Liver (tissue), 9 donors: Measurements from ENCODE around the gene PVALEF. TPM values are rescaled to one million over a fixed set of nuclear protein-coding genes. Genes with fewer than 3 reads are reported as not detected.

Source experiments
- DNase-seq: peaks from one replicate; pipeline ENCODE4 v3.0.0-alpha.2; 2017; ENCODE audit warnings: low spot score
- H3K27ac ChIP-seq, 2 donors: one replicate each; pipeline ENCODE4 v1.7.0; 2013; ENCODE audit warnings: inconsistent platforms in 2 of 2, low read length in 2 of 2, control low read depth in 1 of 2, low read depth in 1 of 2, mild to moderate bottlenecking in 1 of 2
- H3K27me3 ChIP-seq, 4 donors: one replicate each; pipeline versions ENCODE4 v1.6.1 to v1.7.0; 2013; ENCODE audit warnings: low read length in 3 of 4, inconsistent platforms in 1 of 4, mild to moderate bottlenecking in 1 of 4, moderate library complexity in 1 of 4; ENCODE audit not compliant: control insufficient read depth in 4 of 4, insufficient read depth in 4 of 4
- H3K36me3 ChIP-seq, 4 donors: one replicate each; pipeline versions ENCODE4 v1.6.1 to v1.7.0; 2013; ENCODE audit warnings: low read length in 3 of 4, mild to moderate bottlenecking in 3 of 4, low read depth in 1 of 4, moderate library complexity in 1 of 4; ENCODE audit not compliant: control insufficient read depth in 4 of 4, insufficient read depth in 3 of 4
- H3K4me1 ChIP-seq, 4 donors: one replicate each; pipeline versions ENCODE4 v1.6.1 to v1.7.0; 2013; ENCODE audit warnings: low read length in 3 of 4, mild to moderate bottlenecking in 3 of 4, moderate library complexity in 1 of 4; ENCODE audit not compliant: control insufficient read depth in 4 of 4, insufficient read depth in 4 of 4
- H3K4me3 ChIP-seq, 3 donors: one replicate each; pipeline versions ENCODE4 v1.6.1 to v1.7.0; 2013; ENCODE audit warnings: low read length in 3 of 3, control low read depth in 1 of 3, low read depth in 1 of 3, mild to moderate bottlenecking in 1 of 3
- H3K9ac ChIP-seq, 2 donors: one replicate each; pipeline ENCODE4 v1.7.0; 2013; ENCODE audit warnings: low read length in 2 of 2, mild to moderate bottlenecking in 2 of 2, moderate library complexity in 2 of 2, control low read depth in 1 of 2, low read depth in 1 of 2
- H3K9me3 ChIP-seq, 4 donors: one replicate each; pipeline versions ENCODE4 v1.6.1 to v1.7.0; 2013; ENCODE audit warnings: low read length in 3 of 4; ENCODE audit not compliant: control insufficient read depth in 4 of 4
- CTCF ChIP-seq: fragments of 150-350 bp; IDR thresholded peaks from 2 replicates; pipeline ENCODE4 v1.5.1; 2017; ENCODE audit warnings: improper control_type of control experiment, low read depth, low read length; ENCODE audit not compliant: missing input control
- EGR1 ChIP-seq, 2 donors: IDR thresholded peaks; 2 replicates each; pipeline ENCODE4 v1.6.1; 2016 to 2018; ENCODE audit warnings: antibody characterized with exemption in 2 of 2, low read depth in 2 of 2
- FOXA1 ChIP-seq: IDR thresholded peaks from 2 replicates; pipeline ENCODE4 v1.6.1; 2016; ENCODE audit warnings: antibody characterized with exemption
- FOXA2 ChIP-seq: IDR thresholded peaks from 2 replicates; pipeline ENCODE4 v1.6.1; 2016; ENCODE audit warnings: antibody characterized with exemption
- GABPA ChIP-seq, 2 donors: IDR thresholded peaks in 1 of 2; conservative IDR thresholded peaks in 1 of 2; 2 replicates each; pipeline ENCODE4 v1.6.1; 2016; ENCODE audit warnings: antibody characterized with exemption in 2 of 2, mild to moderate bottlenecking in 1 of 2, moderate library complexity in 1 of 2
- HNF4A ChIP-seq, 2 donors: conservative IDR thresholded peaks; 2 replicates each; pipeline ENCODE4 v1.6.1; 2016; ENCODE audit warnings: antibody characterized with exemption in 2 of 2, mild to moderate bottlenecking in 2 of 2
- HNF4G ChIP-seq: IDR thresholded peaks from 2 replicates; pipeline ENCODE4 v1.6.1; 2016; ENCODE audit warnings: antibody characterized with exemption
- JUND ChIP-seq, 2 donors: IDR thresholded peaks; 2 replicates each; pipeline ENCODE4 v1.6.1; 2016; ENCODE audit warnings: antibody characterized with exemption in 2 of 2
- NR2F2 ChIP-seq: IDR thresholded peaks from 2 replicates; pipeline ENCODE4 v1.6.1; 2016; ENCODE audit warnings: antibody characterized with exemption
- RAD21 ChIP-seq, 2 donors: IDR thresholded peaks; 2 replicates each; pipeline ENCODE4 v1.6.1; 2016; ENCODE audit warnings: antibody characterized with exemption in 2 of 2, mild to moderate bottlenecking in 2 of 2
- REST ChIP-seq: IDR thresholded peaks from 2 replicates; pipeline ENCODE4 v1.6.1; 2016; ENCODE audit warnings: antibody characterized with exemption, mild to moderate bottlenecking
- RXRA ChIP-seq, 2 donors: IDR thresholded peaks; 2 replicates each; pipeline ENCODE4 v1.6.1; 2017 to 2018; ENCODE audit warnings: antibody characterized with exemption in 2 of 2, mild to moderate bottlenecking in 1 of 2
- SP1 ChIP-seq: IDR thresholded peaks from 2 replicates; pipeline ENCODE4 v1.6.1; 2018; ENCODE audit warnings: antibody characterized with exemption, mild to moderate bottlenecking
- TAF1 ChIP-seq: conservative IDR thresholded peaks from 2 replicates; pipeline ENCODE4 v1.6.1; 2016; ENCODE audit warnings: antibody characterized with exemption, mild to moderate bottlenecking
- YY1 ChIP-seq: IDR thresholded peaks from 2 replicates; pipeline ENCODE4 v1.6.1; 2016; ENCODE audit warnings: antibody characterized with exemption, mild to moderate bottlenecking
- WGBS: extraction: QIAGEN DNeasy Blood & Tissue Kit; methylation state at CpG from one replicate; pipeline ENCODE4 v1.1.7; 2013; 5-methylcytosine and 5-hydroxymethylcytosine counted together
- polyA plus RNA-seq, 2 donors: library from polyadenylated mRNA; stranded (reverse) in 1 of 2; unstranded in 1 of 2; fragments of 200-250 nt in 1 of 2; fragments of >200 nt in 1 of 2; fragmentation: Nextera tagmentation in 1 of 2; extraction: Ambion mirVana in 1 of 2; gene quantifications; one replicate each; pipeline versions ENCODE4 v1.2.1 to v1.2.3, GENCODE V29; 2013 to 2015
- total RNA-seq, 2 donors: library from RNA; depleted of rRNA; stranded (reverse); fragments of >200 nt; gene quantifications; one replicate each; pipeline ENCODE4 v1.2.3, GENCODE V29; 2014
- TF ChIP-seq, protein P1 (sequence below): IDR thresholded peaks from 2 replicates; pipeline ENCODE4 v1.6.1; 2016; ENCODE audit warnings: antibody characterized with exemption
- TF ChIP-seq, protein P2 (sequence below): IDR thresholded peaks from 2 replicates; pipeline ENCODE4 v1.6.1; 2016; ENCODE audit warnings: antibody characterized with exemption
- TF ChIP-seq, protein P3 (sequence below): IDR thresholded peaks from 2 replicates; pipeline ENCODE4 v1.6.1; 2016; ENCODE audit warnings: antibody characterized with exemption
- donor health status: healthy.
- donor health status: healthy.
- donor health status: healthy.
- donor health status: healthy.
- donor health status: healthy.

The PVALEF gene
- total and polyA plus RNA-seq, 4 donors = not detected

DNA sequence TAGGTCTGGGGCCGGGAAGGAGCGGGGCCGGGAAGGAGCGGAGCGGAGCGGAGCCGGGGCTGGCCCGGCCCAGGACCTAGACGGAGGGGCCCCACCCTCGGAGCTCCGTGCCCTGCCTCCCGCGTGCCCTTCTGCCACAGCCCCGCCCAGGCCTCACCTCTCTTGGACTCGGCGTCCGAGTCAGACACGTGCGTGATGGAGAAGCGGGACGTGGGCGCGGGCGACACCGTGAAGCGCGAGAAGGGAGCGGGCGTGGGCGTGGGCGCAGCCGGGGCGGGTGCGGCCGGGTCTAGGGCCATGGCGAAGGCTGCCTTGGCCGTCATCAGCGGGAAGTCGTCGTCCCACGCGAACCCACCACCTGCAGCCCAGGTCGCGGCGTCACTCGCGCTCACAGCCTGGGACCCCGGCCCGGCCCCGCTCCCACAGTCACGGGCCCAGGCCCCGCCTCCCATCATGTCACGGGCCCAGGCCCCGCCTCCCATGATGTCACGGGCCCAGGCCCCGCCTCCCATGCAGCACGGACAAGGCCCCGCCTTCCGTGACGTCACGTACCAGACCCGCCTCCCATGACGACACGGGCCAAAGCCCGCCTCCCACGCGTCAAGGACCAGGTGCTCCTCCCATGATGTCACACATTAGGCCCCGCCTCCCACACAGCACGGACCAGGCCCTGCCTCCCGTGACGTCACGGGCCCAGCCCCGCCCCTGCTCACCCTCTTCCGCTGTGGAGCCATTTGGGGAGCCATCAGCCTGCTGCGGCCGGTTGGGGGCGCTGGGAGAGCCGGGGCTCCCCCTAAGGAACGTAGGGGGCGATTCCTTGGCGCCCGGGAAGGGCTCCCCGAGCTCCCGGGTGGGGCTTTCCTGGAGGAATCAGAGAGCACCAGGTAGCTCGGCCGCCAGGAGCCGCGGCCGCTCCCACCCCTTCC, 45.8 kb upstream of the PVALEF start:
- H3K4me1 ChIP-seq = peaks cover 10 to 39% (median 22%) of the 10 kb centered on the region in 4 donors
- no peak overlapping the region for H3K4me3 ChIP-seq
- H3K27me3 ChIP-seq = no peaks in the 10 kb centered on the region
- no peak for TF ChIP-seq YY1
- no peak for TF ChIP-seq SP1
- TF ChIP-seq RXRA (IDR thresholded peaks at IDR 0.05) = no peak
- TF ChIP-seq, protein P1, sequence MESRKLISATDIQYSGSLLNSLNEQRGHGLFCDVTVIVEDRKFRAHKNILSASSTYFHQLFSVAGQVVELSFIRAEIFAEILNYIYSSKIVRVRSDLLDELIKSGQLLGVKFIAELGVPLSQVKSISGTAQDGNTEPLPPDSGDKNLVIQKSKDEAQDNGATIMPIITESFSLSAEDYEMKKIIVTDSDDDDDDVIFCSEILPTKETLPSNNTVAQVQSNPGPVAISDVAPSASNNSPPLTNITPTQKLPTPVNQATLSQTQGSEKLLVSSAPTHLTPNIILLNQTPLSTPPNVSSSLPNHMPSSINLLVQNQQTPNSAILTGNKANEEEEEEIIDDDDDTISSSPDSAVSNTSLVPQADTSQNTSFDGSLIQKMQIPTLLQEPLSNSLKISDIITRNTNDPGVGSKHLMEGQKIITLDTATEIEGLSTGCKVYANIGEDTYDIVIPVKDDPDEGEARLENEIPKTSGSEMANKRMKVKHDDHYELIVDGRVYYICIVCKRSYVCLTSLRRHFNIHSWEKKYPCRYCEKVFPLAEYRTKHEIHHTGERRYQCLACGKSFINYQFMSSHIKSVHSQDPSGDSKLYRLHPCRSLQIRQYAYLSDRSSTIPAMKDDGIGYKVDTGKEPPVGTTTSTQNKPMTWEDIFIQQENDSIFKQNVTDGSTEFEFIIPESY = no peak
- TF ChIP-seq GABPA (IDR thresholded peaks at IDR 0.05 in 1 of 2, conservative IDR thresholded peaks at IDR 0.05 in 1 of 2) = no peak
- no peak for TF ChIP-seq HNF4G
- no peak for TF ChIP-seq CTCF
- no peak for TF ChIP-seq FOXA1
- no peak for TF ChIP-seq FOXA2
- TF ChIP-seq NR2F2 = no peak
- TF ChIP-seq EGR1 (IDR thresholded peaks at IDR 0.05; ENCODE audit: low read depth in 2 of 2) = no peak
- TF ChIP-seq, protein P2, sequence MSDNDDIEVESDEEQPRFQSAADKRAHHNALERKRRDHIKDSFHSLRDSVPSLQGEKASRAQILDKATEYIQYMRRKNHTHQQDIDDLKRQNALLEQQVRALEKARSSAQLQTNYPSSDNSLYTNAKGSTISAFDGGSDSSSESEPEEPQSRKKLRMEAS = no peak
- TF ChIP-seq HNF4A (conservative IDR thresholded peaks at IDR 0.05) = no peak
- no peak for TF ChIP-seq REST
- no peak for TF ChIP-seq JUND (IDR thresholded peaks at IDR 0.05)
- TF ChIP-seq TAF1 = no peak
- no peak for TF ChIP-seq RAD21 (IDR thresholded peaks at IDR 0.05)
- TF ChIP-seq, protein P3, sequence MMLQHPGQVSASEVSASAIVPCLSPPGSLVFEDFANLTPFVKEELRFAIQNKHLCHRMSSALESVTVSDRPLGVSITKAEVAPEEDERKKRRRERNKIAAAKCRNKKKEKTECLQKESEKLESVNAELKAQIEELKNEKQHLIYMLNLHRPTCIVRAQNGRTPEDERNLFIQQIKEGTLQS = no peak
- peak; percentile 78 for DNase-seq
- no peak overlapping the region for H3K9ac ChIP-seq
- WGBS = 32% methylated on average over 89 of the region's 89 CpGs
- H3K36me3 ChIP-seq = peaks cover 0 to 2% (median 0%) of the 10 kb centered on the region in 4 donors
- no peaks in the 10 kb centered on the region for H3K9me3 ChIP-seq
- H3K27ac ChIP-seq = no peak overlapping the region
